IMR-90 (cell line): ENCODE measurements around the gene WDR89.

Source experiments
- BHLHE40 ChIP-seq: fragments of 150-350 bp; IDR thresholded peaks from 2 replicates; pipeline ENCODE4 v1.6.1; 2016; ENCODE audit warnings: mild to moderate bottlenecking, low read depth, low read length
- FOS ChIP-seq: fragments of 150-350 bp; IDR thresholded peaks from 2 replicates; pipeline ENCODE4 v1.6.1; 2016; ENCODE audit warnings: low read depth, low read length
- MAFK ChIP-seq: IDR thresholded peaks from 2 replicates; pipeline ENCODE4 v1.6.1; 2012; ENCODE audit warnings: low read depth, low read length, improper control_type of control experiment
- MAZ ChIP-seq: IDR thresholded peaks from 2 replicates; pipeline ENCODE4 v1.6.1; 2012; ENCODE audit warnings: low read depth, mild to moderate bottlenecking, low read length, improper control_type of control experiment, moderate library complexity, borderline replicate concordance
- POLR2A ChIP-seq: IDR thresholded peaks from 2 replicates; pipeline ENCODE4 v1.6.1; 2012; ENCODE audit warnings: mild to moderate bottlenecking, low read depth, low read length
- RAD21 ChIP-seq: IDR thresholded peaks from 2 replicates; pipeline ENCODE4 v1.6.1; 2012; ENCODE audit warnings: low read length, improper control_type of control experiment
- RCOR1 ChIP-seq: IDR thresholded peaks from 2 replicates; pipeline ENCODE4 v1.6.1; 2012; ENCODE audit warnings: mild to moderate bottlenecking, low read length, improper control_type of control experiment; ENCODE audit not compliant: insufficient replicate concordance
- TF ChIP-seq, protein P1 (sequence below): conservative IDR thresholded peaks from 2 replicates; pipeline ENCODE4 v1.5.1; 2012; ENCODE audit warnings: mild to moderate bottlenecking, low read depth, low read length, improper control_type of control experiment
- TF ChIP-seq, protein P2 (sequence below): fragments of 150-350 bp; IDR thresholded peaks from 2 replicates; pipeline ENCODE4 v1.6.1; 2016; ENCODE audit warnings: low read depth, mild to moderate bottlenecking, low read length, moderate library complexity, borderline replicate concordance

DNA sequence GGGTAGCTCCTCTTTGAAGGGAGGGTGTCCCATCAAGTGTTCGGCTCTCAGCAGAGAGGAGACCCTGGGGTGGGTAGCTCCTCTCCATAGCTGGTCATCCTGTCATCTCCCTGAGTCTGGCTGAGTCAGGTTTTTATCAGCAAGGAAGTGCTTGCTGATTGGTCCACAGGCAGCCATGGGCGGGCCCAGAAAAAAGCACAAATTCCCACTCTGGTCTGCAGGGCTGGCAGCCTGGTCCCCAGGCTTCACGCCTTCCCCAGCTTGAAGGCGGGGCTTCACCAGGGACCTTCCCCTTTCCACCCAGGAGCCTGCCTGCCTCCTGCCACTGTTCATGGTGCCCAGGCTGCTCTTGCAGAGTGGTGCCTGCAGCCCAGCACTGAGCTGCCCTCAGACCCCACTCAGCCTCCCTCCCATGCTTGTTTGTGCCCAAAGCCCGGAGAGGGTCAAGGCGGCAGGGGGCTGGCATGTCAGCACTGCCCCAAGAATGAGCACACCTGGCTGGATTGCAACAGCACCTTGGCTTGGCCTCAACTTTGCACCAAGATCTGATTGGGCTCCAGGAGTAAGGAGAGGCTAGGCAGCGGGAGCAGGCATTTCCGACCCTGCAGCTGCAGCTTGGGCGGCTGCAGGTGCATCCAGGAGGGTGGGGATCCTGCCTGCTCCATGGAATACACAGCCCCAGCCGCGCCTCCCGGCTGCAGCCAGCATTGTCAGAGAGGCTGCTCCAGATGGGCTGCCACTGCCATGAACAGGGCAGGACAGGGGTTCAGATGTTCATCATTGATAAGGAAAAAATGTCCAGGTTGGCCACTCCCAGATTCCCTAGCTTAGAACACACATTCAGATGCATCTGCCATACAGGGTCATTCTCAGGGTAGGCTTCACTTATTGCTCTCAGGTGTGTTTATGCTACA lies 22.0 kb upstream of the WDR89 start:
- TF ChIP-seq, protein P1, sequence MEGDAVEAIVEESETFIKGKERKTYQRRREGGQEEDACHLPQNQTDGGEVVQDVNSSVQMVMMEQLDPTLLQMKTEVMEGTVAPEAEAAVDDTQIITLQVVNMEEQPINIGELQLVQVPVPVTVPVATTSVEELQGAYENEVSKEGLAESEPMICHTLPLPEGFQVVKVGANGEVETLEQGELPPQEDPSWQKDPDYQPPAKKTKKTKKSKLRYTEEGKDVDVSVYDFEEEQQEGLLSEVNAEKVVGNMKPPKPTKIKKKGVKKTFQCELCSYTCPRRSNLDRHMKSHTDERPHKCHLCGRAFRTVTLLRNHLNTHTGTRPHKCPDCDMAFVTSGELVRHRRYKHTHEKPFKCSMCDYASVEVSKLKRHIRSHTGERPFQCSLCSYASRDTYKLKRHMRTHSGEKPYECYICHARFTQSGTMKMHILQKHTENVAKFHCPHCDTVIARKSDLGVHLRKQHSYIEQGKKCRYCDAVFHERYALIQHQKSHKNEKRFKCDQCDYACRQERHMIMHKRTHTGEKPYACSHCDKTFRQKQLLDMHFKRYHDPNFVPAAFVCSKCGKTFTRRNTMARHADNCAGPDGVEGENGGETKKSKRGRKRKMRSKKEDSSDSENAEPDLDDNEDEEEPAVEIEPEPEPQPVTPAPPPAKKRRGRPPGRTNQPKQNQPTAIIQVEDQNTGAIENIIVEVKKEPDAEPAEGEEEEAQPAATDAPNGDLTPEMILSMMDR: no peak
- TF ChIP-seq MAFK: no peak
- TF ChIP-seq POLR2A: no peak
- TF ChIP-seq RAD21: no peak
- TF ChIP-seq, protein P2, sequence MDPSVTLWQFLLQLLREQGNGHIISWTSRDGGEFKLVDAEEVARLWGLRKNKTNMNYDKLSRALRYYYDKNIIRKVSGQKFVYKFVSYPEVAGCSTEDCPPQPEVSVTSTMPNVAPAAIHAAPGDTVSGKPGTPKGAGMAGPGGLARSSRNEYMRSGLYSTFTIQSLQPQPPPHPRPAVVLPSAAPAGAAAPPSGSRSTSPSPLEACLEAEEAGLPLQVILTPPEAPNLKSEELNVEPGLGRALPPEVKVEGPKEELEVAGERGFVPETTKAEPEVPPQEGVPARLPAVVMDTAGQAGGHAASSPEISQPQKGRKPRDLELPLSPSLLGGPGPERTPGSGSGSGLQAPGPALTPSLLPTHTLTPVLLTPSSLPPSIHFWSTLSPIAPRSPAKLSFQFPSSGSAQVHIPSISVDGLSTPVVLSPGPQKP: no peak
- no peak for TF ChIP-seq BHLHE40
- no peak for TF ChIP-seq RCOR1
- no peak for TF ChIP-seq FOS
- TF ChIP-seq MAZ: no peak
